GM12801 (cell line): Measurements from ENCODE around the gene NPAS2.

ENCODE experiments used
- CTCF ChIP-seq: IDR thresholded peaks from one replicate; pipeline ENCODE4 v1.5.1; 2011; ENCODE audit warnings: control low read depth; ENCODE audit not compliant: insufficient read length; ENCODE audit errors: extremely low read depth

Gene NPAS2

GRCh38 chr2:100936070-100936741 is 116.3 kb downstream of the NPAS2 start:
- TF ChIP-seq CTCF: no peak

GRCh38 chr2:100936972-100937542 is 117.1 kb downstream of the NPAS2 start:
- no peak for TF ChIP-seq CTCF

- no peak for TF ChIP-seq CTCF
These were observed 118.4 kb downstream of the NPAS2 start for GRCh38 chr2:100938031-100939026.

GRCh38 chr2:100939445-100939844 is 119.5 kb downstream of the NPAS2 start:
- no peak for TF ChIP-seq CTCF

GRCh38 chr2:100940240-100940639 is 120.3 kb downstream of the NPAS2 start:
- no peak for TF ChIP-seq CTCF

- no peak for TF ChIP-seq CTCF
These were observed 121.1 kb downstream of the NPAS2 start for GRCh38 chr2:100940766-100941645.
